Karpas-422 (cell line): ENCODE results near the gene STON1. TPM values are rescaled to one million over a fixed set of nuclear protein-coding genes. Genes with fewer than 3 reads are reported as not detected.
"Not testable (repeated sequence)": the region's sequence is repeated elsewhere in the genome, so short reads cannot be mapped to it uniquely, and the experiment has no call there.

Source experiments
- DNase-seq: peaks from one replicate; pipeline ENCODE4 v3.0.0-alpha.2; 2015
- H2AFZ ChIP-seq: fragments of 200-600 bp; sonication (generic); 2 replicates; pipeline ENCODE4 v1.6.1; 2014; ENCODE audit warnings: antibody characterized with exemption, low read length, mixed read lengths
- H3K27ac ChIP-seq: fragments of 200-600 bp; sonication (generic); 2 replicates; pipeline ENCODE4 v1.5.1; 2014; ENCODE audit warnings: mild to moderate bottlenecking, low read length, moderate library complexity
- H3K27me3 ChIP-seq: fragments of 200-600 bp; sonication (generic); 2 replicates; pipeline ENCODE4 v1.6.1; 2014; ENCODE audit warnings: low read length, mixed read lengths
- H3K36me3 ChIP-seq: fragments of 200-600 bp; sonication (generic); 2 replicates; pipeline ENCODE4 v1.6.1; 2014; ENCODE audit warnings: low read length, mixed read lengths; ENCODE audit not compliant: insufficient read depth
- H3K4me1 ChIP-seq: fragments of 200-600 bp; sonication (generic); 2 replicates; pipeline ENCODE4 v1.6.1; 2014; ENCODE audit warnings: mild to moderate bottlenecking, low read length, mixed read lengths
- H3K4me2 ChIP-seq: fragments of 200-600 bp; sonication (generic); 2 replicates; pipeline ENCODE4 v1.6.1; 2014; ENCODE audit warnings: low read length, low read depth, mild to moderate bottlenecking; ENCODE audit not compliant: poor library complexity, severe bottlenecking
- H3K4me3 ChIP-seq: fragments of 200-600 bp; sonication (generic); 2 replicates; pipeline ENCODE4 v1.5.1; 2014; ENCODE audit warnings: mild to moderate bottlenecking, antibody characterized with exemption, low read length, mixed read lengths
- H3K79me2 ChIP-seq: fragments of 200-600 bp; sonication (generic); 2 replicates; pipeline ENCODE4 v1.6.1; 2014; ENCODE audit warnings: mild to moderate bottlenecking, low read length, mixed read lengths
- H3K9ac ChIP-seq: fragments of 200-600 bp; sonication (generic); 2 replicates; pipeline ENCODE4 v1.6.0; 2014; ENCODE audit warnings: low read length
- H3K9me2 ChIP-seq: fragments of 200-600 bp; sonication (generic), shearing (Covaris generic); replicated peaks from 2 replicates; pipeline ENCODE4 v1.6.0; 2014; ENCODE audit warnings: mild to moderate bottlenecking, low read length, moderate library complexity; ENCODE audit not compliant: insufficient read depth
- H3K9me3 ChIP-seq: fragments of 300-700, 200-600 bp; sonication (generic); 2 replicates; pipeline ENCODE4 v1.6.1; 2014; ENCODE audit warnings: low read length, mixed read lengths
- H4K20me1 ChIP-seq: fragments of 200-600 bp; sonication (generic); 2 replicates; pipeline ENCODE4 v1.6.1; 2014; ENCODE audit warnings: mild to moderate bottlenecking, antibody characterized with exemption, low read length, low read depth; ENCODE audit not compliant: insufficient read depth
- total RNA-seq: library from RNA; depleted of rRNA; stranded (reverse); fragments of >200 nt; shearing (Covaris generic); gene quantifications from 2 replicates; pipeline ENCODE4 v1.2.3, GENCODE V29; 2014; ENCODE audit warnings: low replicate concordance

STON1 gene
- total RNA-seq, 1 experiment from 2014 or later: 0.63 TPM

DNA sequence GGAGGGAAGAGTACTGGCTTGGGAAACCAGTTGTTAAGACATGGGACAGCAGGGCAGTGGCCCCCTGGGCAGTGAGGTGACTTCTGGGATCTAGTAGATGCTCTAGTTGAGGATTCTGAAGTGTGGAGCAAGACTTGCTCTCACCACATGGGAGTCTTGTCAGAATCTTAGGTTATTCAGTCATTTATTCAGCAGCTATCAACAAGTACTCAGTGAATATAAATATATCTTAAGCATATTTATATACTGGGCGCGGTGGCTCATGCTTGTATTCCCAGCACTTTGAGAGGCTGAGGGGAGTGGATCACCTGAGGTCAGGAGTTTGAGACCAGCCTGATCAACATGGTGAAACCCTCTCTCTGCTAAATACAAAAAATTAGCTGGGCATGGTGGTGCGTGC lies 20.0 kb downstream of the STON1 start:
- Histone ChIP-seq H3K27me3 (no peaks in the 10 kb centered on the region), H3K9me2 (no peaks in the 10 kb centered on the region), H3K27ac (no peak overlapping the region), H3K79me2 (no peaks in the 10 kb centered on the region), H3K4me2 (no peak overlapping the region), H3K9ac (no peak overlapping the region), H4K20me1 (no peaks in the 10 kb centered on the region), H2AFZ (no peak overlapping the region), H3K36me3 (no peaks in the 10 kb centered on the region), H3K4me1 (no peaks in the 10 kb centered on the region), H3K4me3 (no peak overlapping the region), H3K9me3 (no peaks in the 10 kb centered on the region)
- DNase-seq: peak; percentile 17

DNA sequence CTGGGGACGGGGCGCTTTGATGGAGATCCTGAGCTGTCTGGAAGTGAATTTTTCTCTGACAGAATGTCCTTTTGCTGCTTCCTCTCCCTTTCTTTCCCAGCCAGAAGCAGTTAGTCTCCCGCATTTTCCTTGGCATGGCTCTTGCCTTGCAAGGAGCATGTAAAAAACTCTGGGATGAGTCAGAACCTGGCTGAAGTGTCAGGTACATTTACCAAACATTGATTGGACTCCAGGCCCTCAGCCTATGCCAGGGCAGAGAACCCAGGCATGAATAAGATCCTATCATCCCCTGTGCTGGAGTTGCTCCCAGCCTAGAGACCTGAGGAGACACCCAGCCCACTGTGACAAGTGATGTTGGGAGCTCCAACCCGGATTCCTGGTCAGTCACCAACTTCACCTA lies 21.6 kb downstream of the STON1 start:
- no peak overlapping the region for H3K27ac ChIP-seq
- H3K79me2 ChIP-seq: no peaks in the 10 kb centered on the region
- H3K4me2 ChIP-seq: no peak overlapping the region
- no peak overlapping the region for H3K9ac ChIP-seq
- no peaks in the 10 kb centered on the region for H4K20me1 ChIP-seq
- no peaks in the 10 kb centered on the region for H3K9me2 ChIP-seq
- no peaks in the 10 kb centered on the region for H3K27me3 ChIP-seq
- H3K9me3 ChIP-seq: no peaks in the 10 kb centered on the region
- DNase-seq: peak; percentile 12
- H3K36me3 ChIP-seq: no peaks in the 10 kb centered on the region
- H3K4me3 ChIP-seq: no peak overlapping the region
- H2AFZ ChIP-seq: no peak overlapping the region
- no peaks in the 10 kb centered on the region for H3K4me1 ChIP-seq

DNA sequence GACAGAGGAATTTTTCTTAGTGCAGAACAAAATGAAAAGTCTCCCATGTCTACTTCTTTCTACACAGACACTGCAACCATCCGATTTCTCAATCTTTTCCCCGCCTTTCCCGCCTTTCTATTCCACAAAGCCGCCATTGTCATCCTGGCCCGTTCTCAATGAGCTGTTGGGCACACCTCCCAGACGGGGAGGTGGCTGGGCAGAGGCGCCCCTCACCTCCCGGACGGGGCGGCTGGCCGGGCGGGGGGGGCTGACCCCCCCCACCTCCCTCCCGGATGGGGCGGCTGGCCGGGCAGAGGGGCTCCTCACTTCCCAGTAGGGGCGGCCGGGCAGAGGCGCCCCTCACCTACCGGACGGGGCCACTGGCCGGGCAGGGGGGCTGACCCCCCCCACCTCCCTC lies 25.1 kb downstream of the STON1 start:
- H2AFZ ChIP-seq, H3K9me3 ChIP-seq, H3K4me1 ChIP-seq, H3K27me3 ChIP-seq, H3K4me2 ChIP-seq, H3K9ac ChIP-seq, H4K20me1 ChIP-seq, H3K79me2 ChIP-seq, H3K27ac ChIP-seq, H3K4me3 ChIP-seq, H3K36me3 ChIP-seq, H3K9me2 ChIP-seq, DNase-seq: not testable (repeated sequence)

- H3K27ac ChIP-seq: no peak overlapping the region
- H3K4me1 ChIP-seq: no peaks in the 10 kb centered on the region
- no peaks in the 10 kb centered on the region for H4K20me1 ChIP-seq
- no peak for DNase-seq
- H3K9ac ChIP-seq: no peak overlapping the region
- no peaks in the 10 kb centered on the region for H3K79me2 ChIP-seq
- H3K9me2 ChIP-seq: no peaks in the 10 kb centered on the region
- no peaks in the 10 kb centered on the region for H3K9me3 ChIP-seq
- no peak overlapping the region for H3K4me3 ChIP-seq
- H3K27me3 ChIP-seq: no peaks in the 10 kb centered on the region
- H3K36me3 ChIP-seq: no peaks in the 10 kb centered on the region
- no peak overlapping the region for H2AFZ ChIP-seq
- no peak overlapping the region for H3K4me2 ChIP-seq
Measured at GRCh38 chr2:48558456-48558855, 28.5 kb downstream of the STON1 start.

GRCh38 chr2:48560546-48561209 lies 30.7 kb downstream of the STON1 start:
- H3K36me3 ChIP-seq: no peaks in the 10 kb centered on the region
- H3K4me1 ChIP-seq: no peaks in the 10 kb centered on the region
- no peak overlapping the region for H3K4me2 ChIP-seq
- no peaks in the 10 kb centered on the region for H4K20me1 ChIP-seq
- DNase-seq: no peak
- no peak overlapping the region for H2AFZ ChIP-seq
- H3K9me2 ChIP-seq: no peaks in the 10 kb centered on the region
- no peaks in the 10 kb centered on the region for H3K9me3 ChIP-seq
- H3K27ac ChIP-seq: no peak overlapping the region
- no peaks in the 10 kb centered on the region for H3K27me3 ChIP-seq
- H3K79me2 ChIP-seq: no peaks in the 10 kb centered on the region
- no peak overlapping the region for H3K9ac ChIP-seq
- H3K4me3 ChIP-seq: no peak overlapping the region

DNA sequence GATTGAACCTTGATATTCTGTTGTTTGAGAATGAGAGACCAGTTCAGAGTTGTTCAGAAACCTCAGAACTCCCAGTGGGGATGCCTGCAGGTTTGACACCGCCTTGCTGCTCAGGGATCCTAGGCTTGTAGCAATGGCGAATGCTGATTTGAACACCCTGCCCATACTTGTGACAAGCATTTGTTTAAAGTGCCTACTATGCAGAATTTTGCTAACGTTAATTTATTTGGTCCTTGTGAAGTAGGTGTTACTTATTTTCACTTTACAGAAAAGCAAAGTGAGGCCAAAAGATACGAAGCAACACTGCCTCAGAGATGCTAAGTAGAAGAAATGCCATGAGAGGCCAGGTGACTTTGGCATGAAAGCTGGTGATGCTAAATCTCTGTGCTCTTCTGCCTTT lies 32.3 kb downstream of the STON1 start:
- Histone ChIP-seq H3K4me2 (no peak overlapping the region), H4K20me1 (no peaks in the 10 kb centered on the region), H3K27me3 (no peaks in the 10 kb centered on the region), H3K27ac (no peak overlapping the region), H3K79me2 (no peaks in the 10 kb centered on the region), H3K36me3 (no peaks in the 10 kb centered on the region), H3K9ac (no peak overlapping the region), H3K9me3 (no peaks in the 10 kb centered on the region), H3K4me1 (no peaks in the 10 kb centered on the region), H3K4me3 (no peak overlapping the region), H3K9me2 (no peaks in the 10 kb centered on the region), H2AFZ (no peak overlapping the region)
- DNase-seq: no peak

DNA sequence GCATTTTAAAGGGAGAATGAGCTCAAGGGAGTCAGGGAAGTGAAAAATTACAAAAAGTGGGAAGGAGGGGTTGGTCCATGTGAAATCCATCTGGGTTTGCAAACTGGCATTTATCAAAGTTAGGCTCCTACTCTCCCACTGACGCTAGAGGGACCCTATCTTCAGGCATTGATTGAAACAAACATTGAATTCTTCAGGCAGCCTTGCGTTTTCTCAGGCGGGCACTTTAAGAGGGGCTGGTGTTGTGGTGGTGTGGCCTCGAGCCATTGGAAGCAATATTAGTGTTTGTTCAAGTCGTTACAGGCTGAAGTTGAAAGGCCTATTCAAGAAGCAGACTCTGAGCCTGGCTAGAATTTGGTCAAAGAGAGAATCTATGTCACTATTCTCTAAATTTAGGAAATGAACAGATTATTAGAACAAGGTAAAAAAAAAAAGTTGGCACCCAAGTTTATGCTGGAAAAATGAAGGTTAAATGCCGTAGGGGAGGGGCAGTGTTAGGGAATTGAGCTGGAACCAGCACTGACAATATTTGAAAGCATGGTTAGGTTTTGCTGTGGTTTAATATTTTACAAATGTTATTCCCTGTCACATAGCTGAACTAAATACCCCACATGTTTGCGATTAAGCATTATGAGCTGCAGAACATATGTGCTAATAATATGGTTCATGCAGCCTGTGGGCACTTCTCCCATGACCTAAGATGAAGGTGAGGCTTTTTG lies 36.8 kb downstream of the STON1 start:
- Histone ChIP-seq H3K9me2 (no peaks in the 10 kb centered on the region), H3K27ac (no peak overlapping the region), H4K20me1 (no peaks in the 10 kb centered on the region), H3K4me1 (no peaks in the 10 kb centered on the region), H3K4me3 (no peak overlapping the region), H3K4me2 (no peak overlapping the region), H3K9me3 (no peaks in the 10 kb centered on the region), H3K36me3 (no peaks in the 10 kb centered on the region), H3K27me3 (no peaks in the 10 kb centered on the region), H2AFZ (no peak overlapping the region), H3K79me2 (no peaks in the 10 kb centered on the region), H3K9ac (no peak overlapping the region)
- peak; percentile 37 for DNase-seq

GRCh38 chr2:48567671-48568070 lies 37.7 kb downstream of the STON1 start:
- Histone ChIP-seq H3K9me2 (no peaks in the 10 kb centered on the region), H3K27ac (no peak overlapping the region), H3K79me2 (no peaks in the 10 kb centered on the region), H3K9me3 (no peaks in the 10 kb centered on the region), H3K4me2 (no peak overlapping the region), H3K36me3 (no peaks in the 10 kb centered on the region), H3K9ac (no peak overlapping the region), H2AFZ (no peak overlapping the region), H3K27me3 (no peaks in the 10 kb centered on the region), H4K20me1 (no peaks in the 10 kb centered on the region), H3K4me1 (no peaks in the 10 kb centered on the region), H3K4me3 (no peak overlapping the region)
- no peak for DNase-seq
